H54 (cell line): ENCODE measurements around the gene CHRNA3.

ENCODE experiments used
- DNase-seq: peaks from one replicate; pipeline ENCODE4 v3.0.0; 2011; ENCODE audit warnings: low spot score, mixed read lengths; ENCODE audit not compliant: insufficient read length
- FAIRE-seq: peaks from 3 replicates; lab custom pipeline; 2011; peaks lifted over from hg19 to GRCh38; lab: Jason Lieb, UNC
- POLR2A ChIP-seq: IDR thresholded peaks from 2 replicates; pipeline ENCODE4 v1.6.1; 2011; ENCODE audit warnings: low read depth, mild to moderate bottlenecking, low read length

CHRNA3 gene

DNA sequence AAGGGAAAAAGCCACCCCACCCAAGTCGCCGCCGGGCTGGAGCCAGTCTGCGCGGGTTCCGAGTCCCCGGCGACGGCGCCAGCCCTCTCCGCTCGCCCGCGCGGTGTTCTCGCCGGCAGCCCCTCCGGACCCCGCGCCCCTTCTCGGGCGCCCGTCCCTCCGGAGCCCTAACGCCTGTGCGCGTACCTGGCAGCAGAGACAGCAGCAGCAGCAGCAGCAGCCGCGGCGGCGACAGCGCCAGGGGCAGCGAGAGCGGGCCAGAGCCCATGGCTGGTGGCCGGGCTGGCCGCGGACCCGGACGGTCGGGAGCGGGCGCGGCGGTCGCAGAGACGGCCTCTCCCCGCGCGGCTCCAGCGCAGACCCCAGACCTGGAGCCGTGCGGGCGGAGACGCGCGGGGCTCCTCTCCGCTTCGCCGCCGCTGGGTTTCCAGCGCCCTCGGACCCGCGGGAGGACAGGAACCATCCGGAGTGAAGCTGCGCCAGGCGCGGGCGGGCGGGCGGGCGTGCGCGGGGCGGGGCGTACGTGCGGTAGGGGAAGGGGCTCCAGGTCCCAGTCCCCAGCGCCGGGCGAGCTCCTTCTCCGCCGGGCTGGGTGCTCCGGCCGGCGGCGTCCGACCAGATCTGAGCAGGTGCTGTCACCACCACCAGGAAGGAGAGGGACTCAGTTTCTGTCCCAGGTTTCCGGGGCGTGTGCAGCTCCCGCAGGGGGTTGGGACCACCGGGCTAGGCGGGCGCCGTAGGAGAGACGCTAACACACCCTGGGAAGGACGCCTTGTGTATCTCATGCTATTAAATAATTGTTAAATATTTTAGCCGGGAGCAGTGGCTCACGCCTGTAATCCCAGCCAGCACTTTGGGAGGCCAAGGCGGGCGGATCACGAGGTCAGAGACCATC lies at the start of gene CHRNA3:
Gene CHRNA3, minus strand, starts transcription at position 470 of the 895 bp plus-strand sequence. Its CDS starts 202 bp downstream, at position 268.
- DNase-seq (no peak), FAIRE-seq (no peak)
- TF ChIP-seq POLR2A: no peak

- FAIRE-seq (no peak), DNase-seq (no peak)
- TF ChIP-seq POLR2A: no peak
Measured at GRCh38 chr15:78668987-78669386, 48.2 kb upstream of the CHRNA3 start.

DNA sequence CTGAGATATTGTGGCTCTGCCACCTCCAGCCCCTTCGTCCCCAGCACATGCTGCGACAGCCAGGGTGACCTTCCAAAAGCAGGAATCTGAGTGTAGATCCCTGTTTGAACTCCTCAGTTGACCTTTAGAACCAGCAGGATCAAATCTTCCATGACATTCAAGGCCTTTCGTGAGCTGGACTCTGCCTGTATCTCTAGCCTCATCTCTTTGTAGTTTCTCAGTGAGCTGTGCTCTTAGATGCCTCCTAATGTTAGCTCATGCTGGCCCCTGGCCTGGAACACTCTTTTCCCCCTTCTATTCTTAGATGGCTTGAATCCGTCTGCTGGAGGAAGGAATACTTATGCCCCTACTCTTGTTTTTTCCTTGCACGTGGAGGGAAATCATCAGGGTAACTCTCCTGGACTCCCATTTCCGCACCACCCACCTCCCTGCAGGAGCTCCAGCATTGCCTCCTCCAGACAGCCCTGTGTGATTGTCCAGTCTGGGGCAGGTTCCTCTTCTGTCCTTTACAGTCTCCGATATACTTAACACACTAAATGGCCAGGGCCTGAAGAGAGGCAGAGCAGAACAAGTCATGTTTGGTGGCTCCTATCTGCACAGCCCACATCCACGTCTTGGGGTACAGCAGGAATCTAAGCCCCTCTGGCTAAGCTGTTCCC lies 46.9 kb upstream of the CHRNA3 start:
- no peak for FAIRE-seq
- no peak for DNase-seq
- no peak for TF ChIP-seq POLR2A

- TF ChIP-seq POLR2A: no peak
- no peak for DNase-seq
- no peak for FAIRE-seq
Measured at GRCh38 chr15:78666010-78666409, 45.2 kb upstream of the CHRNA3 start.

- FAIRE-seq: no peak
Measured at GRCh38 chr15:78663703-78664102, 42.9 kb upstream of the CHRNA3 start.

DNA sequence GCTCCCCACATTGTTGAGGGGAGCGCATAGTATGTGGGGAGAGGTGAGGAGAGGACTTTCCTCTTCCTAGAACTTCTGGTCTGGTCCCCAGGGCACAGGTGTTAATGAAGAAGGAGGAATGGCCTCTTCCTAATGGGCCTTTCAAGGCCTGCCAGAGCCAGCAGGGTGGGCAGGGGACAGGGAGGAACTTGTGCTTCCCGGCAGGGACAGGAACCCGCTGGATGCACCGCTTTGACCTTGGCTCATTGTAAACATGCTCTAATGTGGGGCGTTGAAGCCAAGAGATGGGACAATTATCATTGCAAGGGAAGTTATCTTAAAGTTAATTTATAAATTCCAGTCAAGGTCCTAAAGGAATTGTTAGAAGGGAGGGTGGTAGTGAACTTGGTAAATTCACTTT lies 41.2 kb upstream of the CHRNA3 start:
- DNase-seq (no peak), FAIRE-seq (no peak)
- no peak for TF ChIP-seq POLR2A

More at GRCh38 chr15:78663703-78664102, 42.9 kb upstream of the CHRNA3 start:
- DNase-seq: no peak
- no peak for TF ChIP-seq POLR2A

DNA sequence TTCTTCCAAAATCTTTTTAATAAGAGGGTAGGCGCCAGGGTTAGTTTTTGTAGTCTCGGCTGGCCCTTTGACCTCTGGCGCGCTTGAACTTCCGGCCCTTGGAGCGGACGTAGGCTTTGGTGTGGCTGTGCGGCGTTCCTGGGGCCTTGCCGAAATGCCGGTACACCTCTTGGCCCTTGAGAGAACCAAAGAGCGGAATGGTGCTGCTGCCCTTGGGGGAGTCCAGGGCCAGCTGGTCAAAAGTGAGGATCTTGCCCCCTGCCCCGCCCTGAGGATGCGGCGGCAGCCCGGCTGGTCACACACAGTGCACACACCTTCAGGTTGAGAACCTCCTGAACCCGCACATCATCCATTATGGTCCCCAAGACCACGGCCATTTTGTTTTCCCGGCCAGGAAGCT lies 40.2 kb upstream of the CHRNA3 start:
- DNase-seq (no peak), FAIRE-seq (no peak)
- TF ChIP-seq POLR2A: no peak

DNA sequence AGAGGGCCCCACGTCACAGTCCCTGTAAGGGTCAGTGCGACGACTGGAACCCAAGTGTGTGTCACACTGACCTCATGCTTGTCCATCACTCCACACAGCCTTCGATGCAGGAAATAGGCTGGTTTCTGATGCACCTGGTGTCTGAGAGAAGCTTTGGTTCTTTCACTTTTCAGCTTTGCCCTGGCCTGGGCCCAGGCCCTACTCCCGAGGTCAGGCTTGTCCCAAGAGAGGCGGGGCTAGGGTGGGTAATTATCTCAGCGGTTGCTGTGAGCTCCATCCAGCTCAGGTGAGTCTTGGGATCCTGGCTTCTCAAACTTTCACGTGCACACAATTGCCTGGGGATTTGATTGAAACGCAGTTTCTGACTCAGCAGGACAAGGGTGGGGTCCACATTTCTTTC lies 39.8 kb upstream of the CHRNA3 start:
- no peak for TF ChIP-seq POLR2A
- FAIRE-seq: no peak
- no peak for DNase-seq

- TF ChIP-seq POLR2A: no peak
- DNase-seq (no peak), FAIRE-seq (no peak)
Measured at GRCh38 chr15:78658823-78659222, 38.0 kb upstream of the CHRNA3 start.

GRCh38 chr15:78654272-78654671 lies 33.5 kb upstream of the CHRNA3 start:
- no peak for FAIRE-seq
- no peak for DNase-seq
- TF ChIP-seq POLR2A: no peak

- TF ChIP-seq POLR2A: no peak
- FAIRE-seq (no peak), DNase-seq (no peak)
Measured at GRCh38 chr15:78651930-78652615, 31.3 kb upstream of the CHRNA3 start.

GRCh38 chr15:78651007-78651406 lies 30.2 kb upstream of the CHRNA3 start:
- FAIRE-seq (no peak), DNase-seq (no peak)
- TF ChIP-seq POLR2A: no peak

DNA sequence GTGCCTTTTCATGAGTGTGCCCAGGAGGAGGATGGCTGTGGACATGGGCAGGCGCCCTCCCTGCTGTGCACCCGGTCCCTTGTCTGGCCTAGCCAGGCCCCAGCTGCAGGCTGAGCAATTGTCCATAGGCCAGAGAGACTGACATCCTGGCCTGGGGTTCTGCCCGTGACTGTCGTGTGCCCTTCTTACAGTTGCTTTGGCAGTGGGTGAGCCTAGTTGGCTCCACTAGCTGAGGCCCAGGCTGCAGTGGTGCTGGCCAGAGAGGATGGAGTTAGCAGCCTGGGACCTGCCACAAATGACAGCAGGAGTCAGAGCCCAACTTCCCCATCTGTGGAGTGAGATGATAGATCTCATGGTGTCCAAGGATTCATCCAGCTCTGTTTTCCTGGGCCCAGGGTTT lies 29.2 kb upstream of the CHRNA3 start:
- DNase-seq: no peak
- no peak for TF ChIP-seq POLR2A
- no peak for FAIRE-seq

- DNase-seq (no peak), FAIRE-seq (no peak)
- TF ChIP-seq POLR2A: no peak
Measured at GRCh38 chr15:78645009-78645408, 24.2 kb upstream of the CHRNA3 start.
